ENCODE measurements around the gene RRAGC. TPM values are rescaled to one million over a fixed set of nuclear protein-coding genes. Genes with fewer than 3 reads are reported as not detected.

RRAGC gene
- total RNA-seq, 4 donors from 2014 or later = 48.4 to 90.8 (median 53.5) TPM

DNA sequence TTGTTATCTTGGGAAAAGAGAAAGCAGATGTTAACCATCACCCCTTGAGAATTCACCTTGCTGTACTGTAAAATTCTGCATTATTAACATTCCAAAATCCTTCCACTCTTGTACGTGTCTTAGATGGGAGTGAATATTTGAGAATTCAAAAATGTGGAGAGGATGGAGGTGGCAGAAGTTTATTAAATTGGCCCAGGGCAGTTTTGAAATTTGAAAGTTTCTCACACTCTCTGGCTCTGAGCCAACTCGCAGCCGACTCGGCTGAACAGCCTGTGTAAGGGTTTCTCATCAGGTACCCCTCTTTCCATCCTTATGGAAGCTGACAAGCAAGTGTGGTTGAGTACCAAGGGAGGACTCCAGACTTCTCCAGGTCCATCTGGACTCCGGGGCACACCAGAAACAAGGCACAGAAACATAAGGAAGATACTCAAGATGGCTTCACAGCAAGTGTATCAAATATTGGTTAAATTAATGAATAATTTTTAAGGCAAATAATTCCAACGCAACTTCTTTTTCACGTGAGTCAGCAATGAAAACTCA lies 45.1 kb downstream of the RRAGC start:
- no peak for TF ChIP-seq CTCF (IDR thresholded peaks at IDR 0.05; ENCODE audit: low read depth)

DNA sequence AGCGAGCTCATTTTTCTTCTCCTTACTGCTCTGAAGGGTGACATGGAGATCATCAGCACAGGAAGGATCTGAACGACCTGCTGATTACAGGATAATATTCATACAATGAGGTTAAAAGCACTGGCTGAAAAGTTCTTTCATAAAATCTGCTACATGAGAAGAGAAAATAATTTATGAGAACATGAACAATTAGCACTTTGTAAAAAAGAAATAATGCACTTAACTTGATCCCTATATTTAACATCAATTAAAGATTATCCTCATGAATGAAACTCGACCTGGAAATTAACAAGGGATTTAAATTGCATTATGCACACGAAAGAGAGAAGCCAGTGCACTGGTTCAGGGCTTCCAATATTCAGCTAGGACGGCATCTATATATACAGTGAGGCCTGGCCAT lies 46.6 kb downstream of the RRAGC start:
- TF ChIP-seq CTCF (IDR thresholded peaks at IDR 0.05; ENCODE audit: low read depth) = no peak

- no peak for TF ChIP-seq CTCF (IDR thresholded peaks at IDR 0.05; ENCODE audit: low read depth)
Observed at GRCh38 chr1:38806090-38806489, 53.5 kb downstream of the RRAGC start.

DNA sequence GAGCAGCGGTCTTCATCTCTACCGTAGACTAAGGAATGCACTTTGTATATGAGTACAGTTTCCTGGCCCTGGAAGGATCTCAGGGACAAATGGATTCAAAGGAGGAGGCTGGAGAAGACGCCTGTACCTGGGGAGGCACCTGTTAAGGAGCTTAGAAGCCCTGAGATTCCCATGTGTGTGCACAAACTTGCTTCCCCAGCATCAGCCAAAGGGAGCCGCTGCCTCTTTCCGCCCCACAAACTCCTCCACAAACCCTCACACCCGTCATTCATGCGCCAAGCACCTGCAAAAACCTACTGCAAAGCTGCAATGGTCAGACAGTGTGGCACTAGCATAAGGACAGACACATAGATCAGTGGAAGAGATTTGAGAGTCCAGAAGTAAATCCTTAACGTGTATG lies 54.5 kb downstream of the RRAGC start:
- no peak for TF ChIP-seq CTCF (IDR thresholded peaks at IDR 0.05; ENCODE audit: low read depth)

GRCh38 chr1:38804062-38804886 lies 55.3 kb downstream of the RRAGC start:
- TF ChIP-seq CTCF (IDR thresholded peaks at IDR 0.05; ENCODE audit: low read depth) = no peak

DNA sequence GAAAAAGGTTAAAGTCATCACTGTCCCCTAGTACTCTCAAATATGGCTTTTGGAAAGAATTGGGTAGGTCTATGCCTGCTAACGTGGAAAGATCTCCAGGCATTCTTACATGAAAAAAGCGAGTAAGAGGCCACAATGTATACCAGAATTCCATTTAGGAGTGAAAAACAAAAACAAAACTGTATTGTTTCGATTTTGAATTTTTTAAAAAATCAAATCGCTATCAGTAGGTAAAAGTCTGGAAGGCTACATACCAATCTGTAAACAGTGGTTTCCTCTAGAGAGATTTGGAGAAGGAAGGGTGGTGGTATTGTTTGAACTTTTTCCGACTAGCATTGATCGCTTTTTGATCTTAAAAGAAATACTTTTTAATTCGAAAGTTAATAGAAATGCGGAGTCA lies 55.9 kb downstream of the RRAGC start:
- no peak for TF ChIP-seq CTCF (IDR thresholded peaks at IDR 0.05; ENCODE audit: low read depth)

DNA sequence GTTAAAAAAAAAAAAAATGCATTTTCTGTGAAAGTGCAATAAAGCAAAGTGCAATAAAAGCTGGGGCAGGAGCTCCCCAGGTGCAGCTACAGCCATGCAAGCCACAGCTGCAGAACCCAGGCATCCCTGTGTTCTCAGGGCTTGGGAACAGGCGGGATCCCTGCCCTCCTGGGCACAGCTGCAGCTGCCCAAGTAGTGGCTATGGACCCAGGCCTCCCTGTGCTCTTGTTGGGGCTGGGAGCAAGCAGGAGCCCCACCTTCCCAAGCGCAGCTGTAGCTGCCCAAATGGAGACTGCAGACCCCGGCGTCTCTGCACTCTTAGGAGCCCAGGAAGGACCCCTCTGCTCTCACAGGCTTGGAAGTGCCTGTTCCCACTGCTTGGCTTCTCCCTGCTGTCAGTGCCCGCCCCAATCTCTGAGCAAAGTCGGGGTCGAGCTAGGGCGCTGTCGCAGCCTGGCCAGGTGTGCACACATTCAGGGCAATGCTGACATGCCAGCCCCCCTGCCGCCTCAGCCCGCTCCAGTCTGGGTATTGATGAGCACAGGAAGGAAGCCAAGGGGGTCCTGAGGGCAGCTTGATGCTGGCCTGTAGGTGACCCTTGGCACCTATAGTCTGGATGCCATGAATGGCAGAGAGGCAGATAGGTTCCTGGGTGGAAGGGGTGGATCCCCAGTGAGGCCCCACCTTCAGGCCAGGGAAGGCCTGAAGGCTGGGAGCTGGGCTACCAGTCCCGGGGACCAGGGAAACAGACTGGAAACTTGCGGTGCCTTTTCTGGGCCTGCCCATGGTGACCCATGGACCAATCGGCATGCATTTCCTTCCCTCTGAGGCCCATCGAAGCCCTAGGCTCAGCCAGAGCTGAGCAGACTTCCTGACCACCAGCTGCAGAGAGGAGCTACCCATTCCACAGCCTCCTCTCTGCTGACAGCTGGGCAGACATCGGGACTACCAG lies 58.6 kb downstream of the RRAGC start:
- no peak for TF ChIP-seq CTCF (IDR thresholded peaks at IDR 0.05; ENCODE audit: low read depth)
